Measurements from ENCODE around the gene DCBLD2.

The DCBLD2 gene
- total RNA-seq, result 2.3 to 9.0 (median 6.9) reads per million in 3 experiments

GRCh38 chr3:98901392-98902350 lies at the start of gene DCBLD2:
Gene DCBLD2 (minus strand): TSS chr3:98901695. CDS start chr3:98901326, 369 bp downstream.
- DNase-seq, result peak; percentile 93

- DNase-seq, result no peak
Measured at GRCh38 chr3:98945666-98946065, 44.2 kb upstream of the DCBLD2 start.

- no peak for DNase-seq
Measured at GRCh38 chr3:98945101-98945524, 43.6 kb upstream of the DCBLD2 start.

GRCh38 chr3:98930413-98930812 lies 28.9 kb upstream of the DCBLD2 start:
- no peak for DNase-seq

- DNase-seq, result no peak
Measured at GRCh38 chr3:98921957-98922356, 20.5 kb upstream of the DCBLD2 start.

GRCh38 chr3:98920166-98920565 lies 18.7 kb upstream of the DCBLD2 start:
- DNase-seq, result no peak

- no peak for DNase-seq
Measured at GRCh38 chr3:98918586-98918985, 17.1 kb upstream of the DCBLD2 start.

- no peak for DNase-seq
Measured at GRCh38 chr3:98917608-98918007, 16.1 kb upstream of the DCBLD2 start.

- DNase-seq, result no peak
Measured at GRCh38 chr3:98914210-98915080, 12.9 kb upstream of the DCBLD2 start.

GRCh38 chr3:98912448-98912847 lies 11.0 kb upstream of the DCBLD2 start:
- DNase-seq, result no peak

GRCh38 chr3:98906230-98906629 lies 4.7 kb upstream of the DCBLD2 start:
- DNase-seq, result no peak

- DNase-seq, result no peak
Measured at GRCh38 chr3:98903705-98904481, 2.4 kb upstream of the DCBLD2 start.

- DNase-seq, result no peak
Measured at GRCh38 chr3:98903099-98903498, 1.6 kb upstream of the DCBLD2 start.

GRCh38 chr3:98902351-98902740 lies 851 bp upstream of the DCBLD2 start:
- DNase-seq, result no peak

- DNase-seq, result peak; percentile 1
Measured at GRCh38 chr3:98901119-98901391, 440 bp downstream of the DCBLD2 start.

- no peak for DNase-seq
Measured at GRCh38 chr3:98900265-98901118, 1.0 kb downstream of the DCBLD2 start.

GRCh38 chr3:98897701-98898100 lies 3.8 kb downstream of the DCBLD2 start:
- no peak for DNase-seq

GRCh38 chr3:98894791-98895576 lies 6.5 kb downstream of the DCBLD2 start:
- DNase-seq, result no peak

- DNase-seq, result no peak
Measured at GRCh38 chr3:98893740-98894139, 7.8 kb downstream of the DCBLD2 start.

- no peak for DNase-seq
Measured at GRCh38 chr3:98892263-98892662, 9.2 kb downstream of the DCBLD2 start.
